Frontal cortex (tissue), 4 donors: ENCODE data around the gene CAMK1D. TPM values are rescaled to one million over a fixed set of nuclear protein-coding genes. Genes with fewer than 3 reads are reported as not detected.
"Not testable (repeated sequence)": the region's sequence is repeated elsewhere in the genome, so short reads cannot be mapped to it uniquely, and the experiment has no call there.

Source experiments
- DNase-seq, 2 donors: peaks; one replicate each; pipeline ENCODE4 v3.0.0; 2012; ENCODE audit warnings: low spot score in 2 of 2
- FAIRE-seq: peaks from 2 replicates; lab custom pipeline; 2012; peaks lifted over from hg19 to GRCh38; lab: Jason Lieb, UNC
- total RNA-seq: library from RNA; depleted of rRNA; stranded (reverse); fragments of >200 nt; gene quantifications from one replicate; pipeline ENCODE4 v1.2.3, GENCODE V29; 2014
- donor health status: control.
- donor health status: control.
- donor health status: control.

CAMK1D gene
- total RNA-seq, 1 donor from 2014 or later: 19.2 TPM

- FAIRE-seq: no peak
- no peak for DNase-seq
Observed at GRCh38 chr10:12337453-12338372, 11.6 kb upstream of the CAMK1D start.

GRCh38 chr10:12338981-12339380, 10.4 kb upstream of the CAMK1D start:
- DNase-seq (no peak), FAIRE-seq (no peak)

- DNase-seq (no peak), FAIRE-seq (no peak)
Observed at GRCh38 chr10:12340371-12340770, 9.0 kb upstream of the CAMK1D start.

- DNase-seq (no peak), FAIRE-seq (no peak)
Observed at GRCh38 chr10:12340937-12341336, 8.4 kb upstream of the CAMK1D start.

- FAIRE-seq (no peak), DNase-seq (no peak)
Observed at GRCh38 chr10:12341526-12341925, 7.8 kb upstream of the CAMK1D start.

GRCh38 chr10:12344375-12345110, 4.8 kb upstream of the CAMK1D start:
- DNase-seq (no peak), FAIRE-seq (no peak)

GRCh38 chr10:12346707-12347106, 2.6 kb upstream of the CAMK1D start:
- no peak for FAIRE-seq
- no peak for DNase-seq

- FAIRE-seq: no peak
- DNase-seq: no peak
Observed at GRCh38 chr10:12348294-12348869, 965 bp upstream of the CAMK1D start.

- DNase-seq: no peak
Observed at GRCh38 chr10:12349629-12350166, 351 bp downstream of the CAMK1D start.

GRCh38 chr10:12350167-12350872, 973 bp downstream of the CAMK1D start:
- FAIRE-seq (no peak), DNase-seq (peak in 1 of 2 donors; percentile 39)

More at GRCh38 chr10:12349629-12350166, 351 bp downstream of the CAMK1D start:
- FAIRE-seq: no peak

GRCh38 chr10:12350925-12351324, 1.6 kb downstream of the CAMK1D start:
- no peak for FAIRE-seq

GRCh38 chr10:12351447-12351846, 2.1 kb downstream of the CAMK1D start:
- FAIRE-seq: no peak
- no peak for DNase-seq

More at GRCh38 chr10:12350925-12351324, 1.6 kb downstream of the CAMK1D start:
- DNase-seq: no peak

- no peak for DNase-seq
- no peak for FAIRE-seq
Observed at GRCh38 chr10:12351889-12352288, 2.5 kb downstream of the CAMK1D start.

GRCh38 chr10:12353399-12354242, 4.3 kb downstream of the CAMK1D start:
- DNase-seq (no peak), FAIRE-seq (no peak)

- DNase-seq, FAIRE-seq: not testable (repeated sequence)
Observed at GRCh38 chr10:12354696-12355095, 5.3 kb downstream of the CAMK1D start.

GRCh38 chr10:12355384-12355783, 6.0 kb downstream of the CAMK1D start:
- no peak for FAIRE-seq
- no peak for DNase-seq

GRCh38 chr10:12357525-12358151, 8.3 kb downstream of the CAMK1D start:
- FAIRE-seq (no peak), DNase-seq (no peak)

- FAIRE-seq (no peak), DNase-seq (no peak)
Observed at GRCh38 chr10:12358863-12359564, 9.7 kb downstream of the CAMK1D start.
